Measurements from ENCODE around the gene CAPN14. TPM values are rescaled to one million over a fixed set of nuclear protein-coding genes. Genes with fewer than 3 reads are reported as not detected.

Gene CAPN14
- total RNA-seq, 1 donor from 2014 or later, result 0.47 TPM

GRCh38 chr2:31253356-31254131, 36.2 kb upstream of the CAPN14 start:
- no peak for TF ChIP-seq CTCF (conservative IDR thresholded peaks at IDR 0.05)
- no peak for DNase-seq (ENCODE audit: low read depth, low spot score)
- peaks cover 6% of the 10 kb centered on the region for H3K4me1 Mint-ChIP-seq
- no peaks in the 10 kb centered on the region for H3K27me3 Mint-ChIP-seq (ENCODE audit: low read depth)
- no peak overlapping the region for H3K4me3 Mint-ChIP-seq
- H3K36me3 Mint-ChIP-seq (ENCODE audit: low read depth), result no peaks in the 10 kb centered on the region
- H3K9me3 Mint-ChIP-seq, result no peaks in the 10 kb centered on the region
- H3K27ac Mint-ChIP-seq (ENCODE audit: unreplicated experiment), result no peak overlapping the region

- Mint-ChIP-seq H3K4me1 (peaks cover 6% of the 10 kb centered on the region), H3K9me3 (no peaks in the 10 kb centered on the region), H3K27me3 (ENCODE audit: low read depth) (no peaks in the 10 kb centered on the region), H3K36me3 (ENCODE audit: low read depth) (peaks cover 3% of the 10 kb centered on the region), H3K4me3 (no peak overlapping the region), H3K27ac (ENCODE audit: unreplicated experiment) (no peak overlapping the region)
- TF ChIP-seq CTCF (conservative IDR thresholded peaks at IDR 0.05), result no peak
- DNase-seq (ENCODE audit: low read depth, low spot score), result no peak
These were observed 34.5 kb upstream of the CAPN14 start for GRCh38 chr2:31251851-31252250.

- no peaks in the 10 kb centered on the region for H3K9me3 Mint-ChIP-seq
- no peaks in the 10 kb centered on the region for H3K27me3 Mint-ChIP-seq (ENCODE audit: low read depth)
- H3K4me1 Mint-ChIP-seq, result peaks cover 1% of the 10 kb centered on the region
- no peak overlapping the region for H3K27ac Mint-ChIP-seq (ENCODE audit: unreplicated experiment)
- TF ChIP-seq CTCF (conservative IDR thresholded peaks at IDR 0.05), result no peak
- H3K4me3 Mint-ChIP-seq, result no peak overlapping the region
- H3K36me3 Mint-ChIP-seq (ENCODE audit: low read depth), result peaks cover 3% of the 10 kb centered on the region
- no peak for DNase-seq (ENCODE audit: low read depth, low spot score)
These were observed 33.7 kb upstream of the CAPN14 start for GRCh38 chr2:31251018-31251417.

- no peak overlapping the region for H3K27ac Mint-ChIP-seq (ENCODE audit: unreplicated experiment)
- H3K4me3 Mint-ChIP-seq, result no peak overlapping the region
- H3K9me3 Mint-ChIP-seq, result no peaks in the 10 kb centered on the region
- DNase-seq (ENCODE audit: low read depth, low spot score), result no peak
- H3K4me1 Mint-ChIP-seq, result no peaks in the 10 kb centered on the region
- peaks cover 4% of the 10 kb centered on the region for H3K36me3 Mint-ChIP-seq (ENCODE audit: low read depth)
- TF ChIP-seq CTCF (conservative IDR thresholded peaks at IDR 0.05), result no peak
- H3K27me3 Mint-ChIP-seq (ENCODE audit: low read depth), result no peaks in the 10 kb centered on the region
These were observed 31.8 kb upstream of the CAPN14 start for GRCh38 chr2:31249009-31249690.

GRCh38 chr2:31248139-31248538, 30.8 kb upstream of the CAPN14 start:
- H3K27me3 Mint-ChIP-seq (ENCODE audit: low read depth), result no peaks in the 10 kb centered on the region
- H3K9me3 Mint-ChIP-seq, result no peaks in the 10 kb centered on the region
- peaks cover 6% of the 10 kb centered on the region for H3K36me3 Mint-ChIP-seq (ENCODE audit: low read depth)
- no peak for DNase-seq (ENCODE audit: low read depth, low spot score)
- no peak for TF ChIP-seq CTCF (conservative IDR thresholded peaks at IDR 0.05)
- H3K4me3 Mint-ChIP-seq, result no peak overlapping the region
- H3K27ac Mint-ChIP-seq (ENCODE audit: unreplicated experiment), result no peak overlapping the region
- H3K4me1 Mint-ChIP-seq, result no peaks in the 10 kb centered on the region
